Nephron progenitor cell (in vitro differentiated cells): ENCODE data around the gene NOS1AP.

Source experiments
- DNase-seq: peaks from one replicate; pipeline ENCODE4 v3.0.0; 2021
- H3K27ac Mint-ChIP-seq: 2 replicates; pipeline ENCODE4 v1.8.0; 2021; ENCODE audit warnings: mild to moderate bottlenecking, moderate library complexity, mixed read lengths
- H3K27me3 Mint-ChIP-seq: 2 replicates; pipeline ENCODE4 v1.8.0; 2021; ENCODE audit warnings: mild to moderate bottlenecking, low read depth, mixed read lengths; ENCODE audit not compliant: poor library complexity
- H3K36me3 Mint-ChIP-seq: 2 replicates; pipeline ENCODE4 v1.8.0; 2021; ENCODE audit warnings: low read depth, mixed read lengths
- H3K4me1 Mint-ChIP-seq: 2 replicates; pipeline ENCODE4 v1.8.0; 2021; ENCODE audit warnings: mixed read lengths
- H3K4me3 Mint-ChIP-seq: 2 replicates; pipeline ENCODE4 v1.8.0; 2021; ENCODE audit warnings: mild to moderate bottlenecking, moderate library complexity, mixed read lengths
- H3K9me3 Mint-ChIP-seq: 2 replicates; pipeline ENCODE4 v1.8.0; 2021; ENCODE audit warnings: mild to moderate bottlenecking, moderate library complexity, mixed read lengths
- CTCF ChIP-seq: fragments of 200-600 bp; sonication (generic); IDR thresholded peaks from 2 replicates; pipeline ENCODE4 v1.5.0; 2021; ENCODE audit warnings: antibody characterized with exemption

The NOS1AP gene

GRCh38 chr1:162069334-162070093, at the start of gene NOS1AP:
TSS of gene NOS1AP (plus strand) at chr1:162069691. CDS start at chr1:162070178, 487 bp downstream.
- TF ChIP-seq CTCF, result no peak
- peak; percentile 85 for DNase-seq
- H3K9me3 Mint-ChIP-seq, result no peaks in the 10 kb centered on the region
- peaks cover 49% of the 10 kb centered on the region for H3K27me3 Mint-ChIP-seq
- peaks cover 42% of the 10 kb centered on the region for H3K4me1 Mint-ChIP-seq
- H3K36me3 Mint-ChIP-seq, result no peaks in the 10 kb centered on the region
- H3K27ac Mint-ChIP-seq, result peak within 1 kb of the TSS; percentile 57
- peak within 1 kb of the TSS; percentile 78 for H3K4me3 Mint-ChIP-seq

- Mint-ChIP-seq H3K27me3 (peaks cover 35% of the 10 kb centered on the region), H3K36me3 (peaks cover 43% of the 10 kb centered on the region), H3K9me3 (peaks cover 4% of the 10 kb centered on the region), H3K4me1 (peaks cover 47% of the 10 kb centered on the region), H3K4me3 (no peak overlapping the region), H3K27ac (no peak overlapping the region)
- no peak for TF ChIP-seq CTCF
- DNase-seq, result no peak
These were observed 49.3 kb upstream of the NOS1AP start for GRCh38 chr1:162020150-162020549.

GRCh38 chr1:162021124-162021523, 48.4 kb upstream of the NOS1AP start:
- Mint-ChIP-seq H3K27ac (peak overlapping the region; percentile 95), H3K9me3 (peaks cover 8% of the 10 kb centered on the region), H3K27me3 (peaks cover 39% of the 10 kb centered on the region), H3K36me3 (peaks cover 34% of the 10 kb centered on the region), H3K4me1 (peaks cover 47% of the 10 kb centered on the region), H3K4me3 (peak overlapping the region; percentile 93)
- no peak for TF ChIP-seq CTCF
- no peak for DNase-seq

GRCh38 chr1:162022626-162023025, 46.9 kb upstream of the NOS1AP start:
- Mint-ChIP-seq H3K4me3 (peak overlapping the region; percentile 93), H3K27me3 (peaks cover 51% of the 10 kb centered on the region), H3K9me3 (peaks cover 16% of the 10 kb centered on the region), H3K4me1 (peaks cover 47% of the 10 kb centered on the region), H3K27ac (peak overlapping the region; percentile 57), H3K36me3 (peaks cover 19% of the 10 kb centered on the region)
- DNase-seq, result no peak
- no peak for TF ChIP-seq CTCF

- peaks cover 22% of the 10 kb centered on the region for H3K9me3 Mint-ChIP-seq
- H3K4me1 Mint-ChIP-seq, result peaks cover 47% of the 10 kb centered on the region
- H3K4me3 Mint-ChIP-seq, result peak overlapping the region; percentile 93
- peaks cover 54% of the 10 kb centered on the region for H3K27me3 Mint-ChIP-seq
- H3K36me3 Mint-ChIP-seq, result peaks cover 14% of the 10 kb centered on the region
- no peak for TF ChIP-seq CTCF
- no peak for DNase-seq
- H3K27ac Mint-ChIP-seq, result no peak overlapping the region
These were observed 46.3 kb upstream of the NOS1AP start for GRCh38 chr1:162023181-162023546.
